Gastrocnemius medialis (tissue), 4 donors: Measurements from ENCODE around the gene IL36B.

Experiments
- POLR2A ChIP-seq, 2 donors: fragments of 450-650 bp; IDR thresholded peaks; one replicate each; pipeline ENCODE4 v1.6.1; 2017; ENCODE audit warnings: antibody characterized with exemption in 2 of 2, mild to moderate bottlenecking in 2 of 2, moderate library complexity in 2 of 2
- TF ChIP-seq, protein P1 (sequence below), 5 experiments: fragments of 450-650 bp in 3 of 5; fragments of 200-600 bp in 2 of 5; sonication (generic) in 2 of 5; IDR thresholded peaks in 4 of 5; conservative IDR thresholded peaks in 1 of 5; 1 replicate in 4 of 5; 2 replicates in 1 of 5; pipeline ENCODE4 v1.5.1; 2016 to 2019; ENCODE audit warnings: antibody characterized with exemption in 5 of 5, mild to moderate bottlenecking in 3 of 5, moderate library complexity in 3 of 5

DNA sequence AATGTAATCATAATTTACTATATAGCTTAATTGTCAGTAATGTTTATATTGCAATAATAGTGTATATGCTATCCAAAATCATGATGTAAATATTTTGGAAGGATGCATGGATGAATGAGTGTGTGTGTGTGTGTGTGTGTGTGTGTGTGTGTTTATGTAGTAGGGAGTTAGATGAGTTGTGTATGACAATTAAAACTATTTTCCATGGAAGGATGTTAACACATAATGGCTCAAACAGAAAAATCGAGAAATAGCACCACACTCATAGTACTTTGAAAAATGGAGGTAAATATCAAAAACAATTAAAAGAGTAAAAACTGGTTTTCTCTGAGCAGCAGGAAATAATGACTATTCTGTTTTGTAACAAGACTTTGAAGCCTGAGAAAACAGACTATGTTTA lies 55.5 kb downstream of the IL36B start:
- TF ChIP-seq, protein P1, sequence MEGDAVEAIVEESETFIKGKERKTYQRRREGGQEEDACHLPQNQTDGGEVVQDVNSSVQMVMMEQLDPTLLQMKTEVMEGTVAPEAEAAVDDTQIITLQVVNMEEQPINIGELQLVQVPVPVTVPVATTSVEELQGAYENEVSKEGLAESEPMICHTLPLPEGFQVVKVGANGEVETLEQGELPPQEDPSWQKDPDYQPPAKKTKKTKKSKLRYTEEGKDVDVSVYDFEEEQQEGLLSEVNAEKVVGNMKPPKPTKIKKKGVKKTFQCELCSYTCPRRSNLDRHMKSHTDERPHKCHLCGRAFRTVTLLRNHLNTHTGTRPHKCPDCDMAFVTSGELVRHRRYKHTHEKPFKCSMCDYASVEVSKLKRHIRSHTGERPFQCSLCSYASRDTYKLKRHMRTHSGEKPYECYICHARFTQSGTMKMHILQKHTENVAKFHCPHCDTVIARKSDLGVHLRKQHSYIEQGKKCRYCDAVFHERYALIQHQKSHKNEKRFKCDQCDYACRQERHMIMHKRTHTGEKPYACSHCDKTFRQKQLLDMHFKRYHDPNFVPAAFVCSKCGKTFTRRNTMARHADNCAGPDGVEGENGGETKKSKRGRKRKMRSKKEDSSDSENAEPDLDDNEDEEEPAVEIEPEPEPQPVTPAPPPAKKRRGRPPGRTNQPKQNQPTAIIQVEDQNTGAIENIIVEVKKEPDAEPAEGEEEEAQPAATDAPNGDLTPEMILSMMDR (IDR thresholded peaks at IDR 0.05 in 4 of 5, conservative IDR thresholded peaks at IDR 0.05 in 1 of 5): no peak
- TF ChIP-seq POLR2A (IDR thresholded peaks at IDR 0.05): no peak
